GM18526 (cell line): Measurements from ENCODE around the gene PKHD1.

Experiments
- POLR2A ChIP-seq: IDR thresholded peaks from 3 replicates; pipeline ENCODE4 v1.6.1; 2011; ENCODE audit not compliant: insufficient read length; ENCODE audit errors: extremely low read depth

Gene PKHD1

DNA sequence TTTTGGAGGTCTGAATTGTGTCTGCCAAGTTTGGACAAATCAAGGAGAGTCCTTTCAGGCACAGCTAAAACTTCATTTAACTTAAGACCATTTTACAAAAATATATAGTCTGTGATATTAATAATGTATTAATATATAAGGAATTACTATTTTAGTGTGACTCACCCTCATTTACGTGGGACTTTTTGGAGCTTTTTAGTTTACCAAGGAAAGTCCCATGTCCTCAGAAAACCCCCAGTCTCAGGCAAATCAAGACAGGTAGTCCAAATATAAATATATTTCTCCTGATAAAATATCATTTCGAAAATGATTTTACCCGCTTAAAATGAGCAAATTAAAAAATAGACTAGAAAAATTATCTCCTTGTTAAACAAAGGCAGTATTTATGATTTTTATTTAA, 479.0 kb downstream of the PKHD1 start:
- TF ChIP-seq POLR2A, result no peak

DNA sequence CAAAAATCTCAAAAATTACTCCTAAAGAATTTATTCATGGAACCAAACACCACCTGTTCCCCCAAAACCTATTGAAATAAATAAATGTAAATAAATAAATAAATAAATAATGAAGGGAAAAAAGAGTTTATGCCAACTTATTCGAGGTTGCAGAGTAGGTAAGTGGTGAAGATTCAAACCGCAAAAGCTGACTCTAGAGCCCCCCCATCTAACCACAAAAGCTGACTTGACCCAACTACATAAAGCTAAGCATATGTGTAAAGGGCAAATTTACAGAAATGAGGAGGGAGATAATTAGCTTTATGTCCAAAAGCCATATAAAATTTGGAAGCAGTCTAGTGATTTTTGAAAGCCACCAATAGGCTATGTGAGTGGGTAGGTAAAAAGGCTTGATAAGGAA, 486.9 kb downstream of the PKHD1 start:
- TF ChIP-seq POLR2A, result no peak

DNA sequence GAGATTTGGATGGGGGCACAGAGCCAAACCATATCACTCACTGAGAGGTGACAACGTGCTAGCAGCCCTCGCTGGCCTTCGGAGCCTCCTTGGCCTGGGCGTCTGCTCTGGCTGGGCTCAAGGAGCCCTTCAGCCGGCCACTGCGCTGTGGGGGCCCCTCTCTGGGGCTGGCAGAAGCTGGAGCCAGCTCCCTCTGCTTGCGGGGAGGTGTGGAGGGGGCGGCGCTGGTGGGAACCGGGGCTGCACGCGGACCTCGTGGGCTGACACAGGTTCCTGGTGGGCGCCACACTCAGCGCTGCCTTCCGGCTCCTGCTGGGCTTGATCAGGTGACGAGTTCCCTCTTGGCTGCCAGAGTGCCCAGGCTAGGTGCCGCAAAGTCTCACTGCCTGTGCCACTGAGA, 489.2 kb downstream of the PKHD1 start:
- TF ChIP-seq POLR2A, result no peak

DNA sequence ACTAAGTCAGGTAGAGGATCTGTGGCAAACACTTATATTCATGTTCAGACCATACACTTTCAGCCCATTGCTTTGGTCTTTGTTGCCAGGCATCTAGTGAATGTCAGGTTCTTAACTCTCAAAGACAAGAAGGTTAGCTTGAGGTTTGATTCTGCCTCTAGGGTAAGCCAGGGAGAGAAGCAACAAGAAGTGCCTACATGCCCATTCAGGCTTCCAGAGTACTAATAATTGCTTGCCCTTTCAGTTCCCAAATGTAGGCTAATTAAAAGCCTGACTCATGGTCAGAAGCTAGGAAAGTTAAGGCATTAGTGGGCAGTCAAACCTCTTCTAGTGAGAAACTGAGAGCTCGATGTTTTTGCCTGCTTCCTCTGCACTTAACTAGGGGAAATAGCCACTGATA, 492.4 kb downstream of the PKHD1 start:
- no peak for TF ChIP-seq POLR2A

DNA sequence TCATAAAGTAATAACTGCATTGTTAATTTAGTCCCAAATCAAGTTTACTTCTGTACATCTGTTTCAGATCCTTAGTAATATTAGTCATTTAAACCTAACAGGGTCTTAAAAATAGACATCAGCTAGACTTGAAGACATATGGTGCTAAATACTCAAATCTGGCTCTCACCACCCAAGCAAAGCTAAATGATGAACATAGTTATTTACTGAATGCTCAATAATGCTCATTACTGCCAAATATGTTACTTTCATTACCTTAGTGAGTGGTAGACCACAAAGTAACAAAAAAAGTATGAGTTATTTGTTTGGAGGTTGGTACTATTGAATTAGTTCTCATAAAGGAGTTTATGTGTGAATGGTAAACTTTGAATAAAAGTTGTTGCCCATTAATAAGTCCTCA, 502.1 kb downstream of the PKHD1 start:
- TF ChIP-seq POLR2A, result no peak

DNA sequence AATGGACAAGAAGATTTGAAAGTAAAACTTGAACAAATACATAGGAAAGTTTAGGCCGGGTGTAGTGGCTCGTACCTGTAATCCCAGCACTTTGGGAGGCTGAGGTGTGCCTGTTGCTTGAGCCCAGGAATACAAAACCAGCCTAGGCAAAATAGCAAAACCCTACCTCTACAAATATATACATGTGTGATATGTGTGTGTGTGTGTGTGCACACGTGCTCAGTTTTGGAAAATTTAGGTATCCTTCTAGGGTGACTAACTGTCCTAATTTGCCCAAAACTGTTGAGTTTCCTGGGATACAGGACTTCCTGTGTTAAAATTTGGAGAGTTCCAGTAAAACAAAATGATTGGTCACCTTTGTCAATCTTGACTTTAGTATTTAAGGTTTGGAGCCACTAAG, 503.2 kb downstream of the PKHD1 start:
- TF ChIP-seq POLR2A, result no peak

DNA sequence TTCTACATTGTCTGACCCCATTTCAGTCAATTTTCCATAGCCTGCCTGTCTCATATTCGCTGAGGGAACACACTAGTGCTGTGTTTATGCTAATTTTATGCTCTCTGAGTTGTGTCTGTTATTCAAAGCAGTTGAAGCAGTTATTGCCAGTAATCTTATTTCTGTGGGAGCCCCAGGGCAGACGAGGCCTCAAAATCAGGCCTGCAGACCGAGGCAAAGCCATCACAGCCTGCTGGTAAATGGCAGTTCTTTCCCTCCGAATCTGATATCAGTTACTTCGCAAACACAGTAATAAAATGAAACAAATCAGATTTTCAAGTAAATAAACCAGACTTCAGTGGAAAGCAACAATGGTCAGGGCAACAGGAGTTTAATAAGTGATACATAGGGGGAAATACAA, 508.4 kb downstream of the PKHD1 start:
- TF ChIP-seq POLR2A, result no peak

DNA sequence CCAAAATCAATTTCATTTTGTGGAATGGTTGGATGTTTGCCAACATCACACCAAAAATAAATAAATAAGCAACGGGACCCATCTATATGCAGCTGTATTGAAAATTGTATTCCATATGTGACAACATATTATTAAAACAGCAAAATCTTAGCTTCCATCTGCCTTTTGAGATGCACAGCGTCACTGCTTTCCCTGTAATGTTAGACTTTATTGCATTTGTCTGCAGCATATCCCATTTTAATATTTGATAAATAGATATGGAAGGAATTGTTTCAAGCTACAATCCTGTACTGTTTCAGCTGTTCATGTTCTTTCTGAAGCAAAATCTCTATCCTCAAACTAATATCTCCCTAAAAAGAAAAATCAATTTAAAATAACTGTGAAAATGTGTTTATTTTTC, 509.1 kb downstream of the PKHD1 start:
- TF ChIP-seq POLR2A, result no peak

DNA sequence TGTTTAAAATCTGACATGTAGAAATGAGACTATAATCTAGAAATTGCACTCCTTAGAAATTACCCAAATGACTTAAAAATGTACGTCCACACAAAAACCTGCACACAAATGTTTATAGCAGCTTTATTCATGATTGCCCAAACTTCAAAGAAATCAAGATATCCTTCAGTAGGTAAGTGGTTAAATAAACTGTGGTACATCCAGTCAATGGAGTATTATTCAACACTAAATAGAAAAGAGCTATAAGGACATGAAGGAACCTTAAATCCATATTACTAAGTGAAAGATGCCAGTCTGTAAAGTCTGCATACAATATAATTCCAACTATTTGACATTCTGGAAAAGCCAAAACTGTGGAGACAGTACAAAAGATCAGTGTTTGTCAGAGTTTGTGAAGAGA, 513.4 kb downstream of the PKHD1 start:
- no peak for TF ChIP-seq POLR2A

DNA sequence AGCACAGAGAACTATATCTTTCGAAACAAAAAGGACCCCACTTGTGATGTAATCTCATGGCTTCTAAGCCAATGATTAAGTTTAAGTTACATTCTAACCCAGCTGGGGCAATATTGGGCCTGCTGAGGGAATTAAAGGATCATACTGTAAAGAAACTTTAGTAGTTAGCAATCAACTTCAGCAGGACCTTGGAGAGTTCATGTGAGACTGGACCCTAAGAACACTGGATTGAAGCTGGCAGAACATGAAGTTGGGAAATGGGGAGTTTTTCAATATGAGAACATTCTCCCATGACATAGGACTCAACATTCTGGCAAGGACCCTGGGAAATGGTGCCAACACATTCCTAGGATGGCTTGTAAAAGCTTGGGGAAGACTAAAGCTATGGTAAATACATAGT, 516.2 kb downstream of the PKHD1 start:
- TF ChIP-seq POLR2A, result no peak

DNA sequence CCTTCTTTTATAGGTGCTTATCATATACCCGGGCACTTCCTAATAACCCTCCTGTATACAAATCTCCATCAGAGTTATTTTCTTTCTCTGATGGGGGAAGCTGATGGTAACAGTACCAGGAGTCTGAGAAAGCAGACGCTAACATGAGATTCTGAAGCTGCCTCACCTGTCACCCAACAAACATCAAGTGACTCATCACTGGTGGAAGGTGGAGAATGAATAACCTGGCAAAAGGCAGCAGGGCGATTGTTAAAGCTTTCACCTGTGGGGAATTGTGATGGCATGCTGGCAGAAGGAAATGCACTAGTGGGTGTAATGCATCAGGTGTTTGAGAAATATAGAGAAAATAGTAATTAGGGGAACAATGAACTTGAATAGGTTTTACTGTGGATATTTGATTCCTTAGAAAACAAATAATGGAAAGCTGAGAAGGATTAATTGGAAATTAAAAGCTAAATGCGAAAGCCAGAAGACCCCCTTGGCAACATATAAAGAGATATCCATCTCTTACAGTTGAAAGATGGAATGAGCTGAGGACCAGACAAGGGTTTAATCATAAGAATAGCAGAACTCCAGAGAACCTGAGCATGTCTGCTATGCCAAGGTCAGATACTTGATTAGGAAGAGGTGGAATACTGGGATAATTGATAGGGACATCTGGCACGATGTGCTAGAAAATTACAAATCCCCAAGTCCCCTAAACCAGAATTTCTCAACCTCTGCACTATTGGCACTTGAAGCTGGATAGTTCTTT, 517.1 kb downstream of the PKHD1 start:
- no peak for TF ChIP-seq POLR2A

DNA sequence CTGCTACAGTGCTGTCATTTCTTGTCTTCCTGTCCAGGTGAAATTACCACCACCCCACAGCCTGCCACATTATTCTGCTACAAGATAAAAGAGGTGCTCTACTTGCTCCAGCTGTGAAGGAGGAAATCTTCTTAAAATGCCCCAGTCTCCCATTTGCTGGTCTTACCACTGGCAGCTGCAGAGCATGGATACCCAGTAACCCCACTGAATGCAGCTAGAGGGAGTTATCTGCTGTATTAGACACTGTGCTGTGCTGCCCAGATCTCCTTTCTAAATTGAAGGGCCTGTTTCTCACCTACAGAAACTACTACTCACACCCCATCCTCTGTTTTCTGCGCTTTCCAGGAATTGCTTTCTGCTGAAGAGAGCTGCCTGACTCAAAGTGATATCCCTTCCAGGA, 517.8 kb downstream of the PKHD1 start:
- no peak for TF ChIP-seq POLR2A

DNA sequence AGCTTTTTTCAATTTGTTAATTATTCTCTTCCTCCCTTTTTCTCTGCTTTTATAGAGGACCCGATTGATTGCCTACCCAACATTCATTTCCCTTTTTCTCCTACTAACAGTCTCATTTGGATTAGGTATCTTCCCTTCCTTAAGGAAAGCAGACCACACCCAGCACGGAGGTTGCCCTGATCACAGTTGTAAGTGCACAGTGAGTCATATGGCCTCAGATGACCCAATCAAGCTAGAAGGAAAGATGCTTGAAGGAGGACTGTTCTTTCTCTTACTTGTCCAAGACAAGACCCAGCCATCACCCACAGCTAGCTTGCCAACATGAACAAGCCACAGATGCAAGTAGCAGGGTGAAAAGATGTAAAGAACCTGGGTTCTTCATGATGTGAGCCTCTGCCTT, 518.6 kb downstream of the PKHD1 start:
- TF ChIP-seq POLR2A, result no peak

DNA sequence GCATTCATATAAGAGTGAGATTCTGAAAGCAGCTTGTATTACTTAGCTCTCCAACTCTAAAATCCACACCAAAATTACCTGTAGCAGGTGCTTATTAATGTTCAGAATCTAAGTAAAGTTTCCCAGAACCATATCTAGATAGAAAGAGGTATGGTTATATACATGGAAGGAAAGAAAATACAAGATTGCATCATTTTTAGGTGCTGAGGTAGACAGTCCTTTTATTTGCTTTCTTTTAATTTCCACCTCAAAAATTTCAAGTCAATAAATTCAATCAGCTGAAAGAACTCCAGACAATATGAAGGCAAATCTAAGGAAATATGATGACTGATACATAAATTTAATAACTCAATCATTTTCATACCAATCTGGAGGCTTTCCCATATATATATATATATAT, 521.9 kb downstream of the PKHD1 start:
- TF ChIP-seq POLR2A, result no peak
